ENCODE measurements around the gene ABITRAM.

- TF ChIP-seq CTCF (IDR thresholded peaks at IDR 0.05) (no peak), POLR2A (IDR thresholded peaks at IDR 0.05) (no peak), POLR2AphosphoS5 (IDR thresholded peaks at IDR 0.05) (no peak)
Observed at GRCh38 chr9:108924466-108924865, 9.7 kb upstream of the ABITRAM start.
